H1 (cell line): ENCODE measurements around the gene SPTBN1. TPM values are rescaled to one million over a fixed set of nuclear protein-coding genes. Genes with fewer than 3 reads are reported as not detected.

Source experiments
- CTCF ChIA-PET: fragments of 300-600 bp; sonication (Branson Sonifier 250); formaldehyde crosslinking; loops from one replicate; lab custom pipeline; 2021; ENCODE audit not compliant: partially characterized antibody; lab: Charles Lee
- POLR2A ChIA-PET: fragments of 300-600 bp; sonication (Branson Sonifier 250); formaldehyde crosslinking; loops from one replicate; lab custom pipeline; 2021; ENCODE audit warnings: inconsistent platforms; ENCODE audit not compliant: partially characterized antibody; lab: Charles Lee
- DNase-seq, 2 experiments: peaks; one replicate each; pipeline versions ENCODE4 v3.0.0 to v3.0.0-alpha.2; 2010 to 2022; ENCODE audit warnings: low spot score in 2 of 2, low read depth in 1 of 2, mixed read lengths in 1 of 2
- FAIRE-seq: peaks from 2 replicates; lab custom pipeline; 2011; peaks lifted over from hg19 to GRCh38; lab: Jason Lieb, UNC
- H2AFZ ChIP-seq: 2 replicates; pipeline ENCODE4 v1.8.1; 2012; ENCODE audit warnings: low read length, inconsistent platforms
- H2AK5ac ChIP-seq: 2 replicates; pipeline ENCODE4 v1.6.1; 2013; ENCODE audit warnings: low read depth, low read length
- H2BK120ac ChIP-seq: replicated peaks from 2 replicates; pipeline ENCODE3; 2013; ENCODE audit warnings: low read depth, low read length, inconsistent platforms
- H2BK12ac ChIP-seq: 2 replicates; pipeline ENCODE4 v1.6.1; 2013; ENCODE audit warnings: low read depth, low read length
- H2BK15ac ChIP-seq: 2 replicates; pipeline ENCODE4 v1.6.1; 2013; ENCODE audit warnings: low read length
- H2BK20ac ChIP-seq: 2 replicates; pipeline ENCODE4 v1.6.1; 2013; ENCODE audit warnings: low read length
- H2BK5ac ChIP-seq: 2 replicates; pipeline ENCODE4 v1.6.1; 2013; ENCODE audit warnings: low read depth, low read length
- H3K14ac ChIP-seq: 2 replicates; pipeline ENCODE4 v1.6.1; 2013; ENCODE audit warnings: inconsistent platforms; ENCODE audit not compliant: insufficient read length
- H3K18ac ChIP-seq: 2 replicates; pipeline ENCODE4 v1.6.1; 2013; ENCODE audit warnings: low read length; ENCODE audit errors: extremely low read depth
- H3K23ac ChIP-seq: 2 replicates; pipeline ENCODE4 v1.6.1; 2013; ENCODE audit warnings: inconsistent platforms; ENCODE audit not compliant: insufficient read length
- H3K23me2 ChIP-seq: 2 replicates; pipeline ENCODE4 v1.6.1; 2013; ENCODE audit warnings: low read depth, low read length
- H3K27ac ChIP-seq: 2 replicates; pipeline ENCODE4 v1.6.1; 2011; ENCODE audit warnings: low read depth, low read length, inconsistent platforms
- H3K27me3 ChIP-seq, 4 experiments: replicated peaks in 1 of 4; 1 replicate in 1 of 4; 2 replicates in 3 of 4; pipeline versions ENCODE4 v1.6.1 to v1.8.1; 2011 to 2013; ENCODE audit warnings: low read length in 3 of 4, mild to moderate bottlenecking in 3 of 4, inconsistent platforms in 2 of 4, mixed read lengths in 2 of 4, moderate library complexity in 1 of 4; ENCODE audit not compliant: control insufficient read depth in 3 of 4, insufficient read depth in 3 of 4; ENCODE audit errors: extremely low read depth in 1 of 4
- H3K36me3 ChIP-seq, 4 experiments: 2 replicates each; pipeline versions ENCODE4 v1.6.1 to v1.8.1; 2011 to 2013; ENCODE audit warnings: mild to moderate bottlenecking in 4 of 4, low read length in 3 of 4, moderate library complexity in 2 of 4, control low read depth in 1 of 4, inconsistent platforms in 1 of 4; ENCODE audit not compliant: insufficient read depth in 4 of 4, control insufficient read depth in 2 of 4
- H3K4ac ChIP-seq: replicated peaks from 2 replicates; pipeline ENCODE3; 2013; ENCODE audit warnings: low read length, low read depth, mixed read lengths, inconsistent platforms; ENCODE audit not compliant: insufficient read length
- H3K4me1 ChIP-seq, 4 experiments: replicated peaks in 1 of 4; 1 replicate in 1 of 4; 2 replicates in 3 of 4; pipeline versions ENCODE4 v1.6.1 to v1.8.1; 2011 to 2013; ENCODE audit warnings: low read length in 3 of 4, inconsistent platforms in 2 of 4, mixed read lengths in 1 of 4; ENCODE audit not compliant: insufficient read depth in 4 of 4, control insufficient read depth in 3 of 4
- H3K4me2 ChIP-seq, 2 experiments: 2 replicates each; pipeline versions ENCODE4 v1.6.1 to v1.8.1; 2011 to 2013; ENCODE audit warnings: low read depth in 2 of 2, low read length in 2 of 2, control low read depth in 1 of 2, inconsistent platforms in 1 of 2, mild to moderate bottlenecking in 1 of 2; ENCODE audit not compliant: insufficient read depth in 1 of 2
- H3K4me3 ChIP-seq, 4 experiments: fragments of 200-600, 300-600 bp in 1 of 4; sonication (generic), shearing (Covaris generic), sonication (Bioruptor Twin) in 1 of 4; 2 replicates each; pipeline versions ENCODE4 v1.5.1 to v1.8.1; 2011 to 2016; ENCODE audit warnings: low read length in 4 of 4, low read depth in 3 of 4, control low read depth in 2 of 4, inconsistent platforms in 2 of 4, mild to moderate bottlenecking in 2 of 4, mixed read lengths in 1 of 4, moderate library complexity in 1 of 4; ENCODE audit not compliant: insufficient read depth in 2 of 4; ENCODE audit errors: extremely low read depth in 1 of 4
- H3K56ac ChIP-seq: replicated peaks from 2 replicates; pipeline ENCODE3; 2013; ENCODE audit warnings: low read depth, mild to moderate bottlenecking, mixed read lengths, low read length, inconsistent platforms; ENCODE audit not compliant: insufficient read length
- H3K79me1 ChIP-seq: 2 replicates; pipeline ENCODE4 v1.6.1; 2013; ENCODE audit warnings: low read depth, low read length, control low read depth
- H3K79me2 ChIP-seq, 2 experiments: 2 replicates each; pipeline versions ENCODE4 v1.6.1 to v1.8.1; 2012 to 2013; ENCODE audit warnings: low read length in 2 of 2, mild to moderate bottlenecking in 2 of 2, inconsistent platforms in 1 of 2; ENCODE audit not compliant: insufficient read depth in 2 of 2, control insufficient read depth in 1 of 2
- H3K9ac ChIP-seq, 4 experiments: replicated peaks in 1 of 4; 1 replicate in 1 of 4; 2 replicates in 3 of 4; pipeline versions ENCODE4 v1.6.1 to v1.8.1; 2011 to 2013; ENCODE audit warnings: low read depth in 3 of 4, low read length in 3 of 4, control low read depth in 2 of 4, mild to moderate bottlenecking in 2 of 4, moderate library complexity in 2 of 4, inconsistent platforms in 1 of 4; ENCODE audit errors: extremely low read depth in 1 of 4
- H3K9me3 ChIP-seq, 2 experiments: 2 replicates each; pipeline versions ENCODE4 v1.6.1 to v1.8.1; 2012 to 2013; ENCODE audit warnings: mild to moderate bottlenecking in 2 of 2, moderate library complexity in 2 of 2, control low read depth in 1 of 2, inconsistent platforms in 1 of 2, low read depth in 1 of 2, low read length in 1 of 2, mixed read lengths in 1 of 2; ENCODE audit not compliant: insufficient read depth in 2 of 2
- H4K20me1 ChIP-seq, 2 experiments: replicated peaks in 1 of 2; 2 replicates each; pipeline versions ENCODE3 to v1.8.1; 2011 to 2013; ENCODE audit warnings: inconsistent platforms in 2 of 2, low read length in 2 of 2, mild to moderate bottlenecking in 1 of 2; ENCODE audit not compliant: insufficient read depth in 2 of 2, control insufficient read depth in 1 of 2
- H4K5ac ChIP-seq: 2 replicates; pipeline ENCODE4 v1.6.1; 2013; ENCODE audit warnings: low read length, low read depth, mixed read lengths, inconsistent platforms; ENCODE audit not compliant: insufficient read length
- H4K8ac ChIP-seq: 2 replicates; pipeline ENCODE4 v1.8.0; 2013; ENCODE audit warnings: mild to moderate bottlenecking, moderate library complexity, low read length, inconsistent platforms; ENCODE audit not compliant: insufficient read depth; ENCODE audit errors: extremely low read depth
- H4K91ac ChIP-seq: replicated peaks from 2 replicates; pipeline ENCODE3; 2013; ENCODE audit warnings: low read length, mixed read lengths, inconsistent platforms; ENCODE audit not compliant: insufficient read length
- EGR1 ChIP-seq: IDR thresholded peaks from 2 replicates; pipeline ENCODE4 v1.6.1; 2011; ENCODE audit warnings: low read depth, low read length, borderline replicate concordance
- KDM1A ChIP-seq: fragments of 200-600, 300-600 bp; sonication (generic); IDR thresholded peaks from 2 replicates; pipeline ENCODE4 v1.7.1; 2016; ENCODE audit warnings: mild to moderate bottlenecking, low read length, borderline replicate concordance
- SP1 ChIP-seq: IDR thresholded peaks from 2 replicates; pipeline ENCODE4 v1.6.1; 2011; ENCODE audit warnings: low read depth, low read length
- TAF1 ChIP-seq: IDR thresholded peaks from 2 replicates; pipeline ENCODE4 v1.6.1; 2011; ENCODE audit warnings: mild to moderate bottlenecking, low read depth, low read length
- TAF7 ChIP-seq: optimal IDR thresholded peaks from 2 replicates; pipeline ENCODE3; 2011; ENCODE audit warnings: low read depth, mild to moderate bottlenecking, inconsistent platforms, low read length, moderate library complexity, borderline replicate concordance
- WGBS, 2 experiments: shearing (Covaris generic) in 1 of 2; methylation state at CpG; one replicate each; pipeline versions ENCODE4 v1.1.6 to v1.1.7; 2013 to 2015; ENCODE audit warnings: low lambda C conversion rate in 2 of 2, mixed read lengths in 2 of 2, inconsistent platforms in 1 of 2, low coverage in 1 of 2, missing lambda C conversion rate in 1 of 2; ENCODE audit not compliant: insufficient replicate concordance in 2 of 2, insufficient coverage in 1 of 2, insufficient read length in 1 of 2; ENCODE audit errors: extremely low coverage in 1 of 2, missing lambda C conversion rate in 1 of 2; 5-methylcytosine and 5-hydroxymethylcytosine counted together
- polyA plus RNA-seq, 7 experiments: library from polyadenylated mRNA; depleted of rRNA in 3 of 7; stranded (reverse) in 5 of 7; unstranded in 2 of 7; fragments of >200 nt in 5 of 7; fragments of 200-250 nt in 2 of 7; gene quantifications; 1 replicate in 5 of 7; 2 replicates in 1 of 7; 4 replicates in 1 of 7; pipeline versions ENCODE4 v1.2.1 to v1.2.3, GENCODE V29; 2011 to 2013; ENCODE audit warnings: missing spikeins in 2 of 7, mixed read lengths in 2 of 7
- total RNA-seq: library from RNA; stranded (reverse); fragmentation: NEBNext Ultra II Directional; extraction: Animal tissue kit (Norgen Biotek cat#: 25700); gene quantifications from 2 replicates; pipeline ENCODE4 v1.2.1, GENCODE V29; 2021

Gene SPTBN1
- total and polyA plus RNA-seq, 2 of the 8 experiments (the other 6 are each of a cell fraction or from before 2014, with no cell fraction given), result 31.8 to 180 TPM

DNA sequence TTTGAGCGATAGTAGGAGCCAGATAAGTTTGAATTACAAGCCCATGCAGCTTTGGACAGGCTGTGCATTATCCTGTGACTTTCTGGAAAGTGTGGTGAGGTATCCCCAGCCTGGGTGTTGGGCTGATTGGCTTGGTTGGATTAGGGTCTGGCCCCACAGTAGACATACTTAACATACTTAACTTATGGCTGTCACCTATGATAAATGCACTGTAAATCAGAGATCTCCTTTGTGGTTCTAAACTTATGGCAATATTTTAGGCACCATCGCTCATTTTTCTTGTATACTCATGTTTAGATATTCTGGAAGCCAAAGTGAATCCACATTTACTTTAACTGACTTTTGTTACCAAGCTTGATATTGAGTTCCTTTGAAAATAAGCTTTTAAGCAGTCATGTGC is 54.8 kb downstream of the SPTBN1 start:
- H3K4me3 ChIP-seq, result no peak overlapping the region
- no peak overlapping the region for H2BK12ac ChIP-seq
- H3K79me1 ChIP-seq, result no peaks in the 10 kb centered on the region
- POLR2A ChIA-PET, result no interaction called here
- CTCF ChIA-PET, result interaction anchor here (1.0 to 3.3 kb wide), 4 partner anchors 9 to 404 kb away, joined by 3 to 9 read pairs (median 4); no protein-coding TSS in a partner anchor
- peaks cover 0 to 7% (median 0%) of the 10 kb centered on the region in 4 experiments; a peak in 2 of 7 replicates for H3K4me1 ChIP-seq
- H3K9me3 ChIP-seq, result no peaks in the 10 kb centered on the region
- H3K9ac ChIP-seq, result no peak overlapping the region
- H3K23me2 ChIP-seq, result no peaks in the 10 kb centered on the region
- FAIRE-seq (no peak), DNase-seq (no peak)
- no peak overlapping the region for H3K23ac ChIP-seq
- no peak overlapping the region for H3K27ac ChIP-seq
- no peak overlapping the region for H2AFZ ChIP-seq
- no peaks in the 10 kb centered on the region for H3K27me3 ChIP-seq
- H2BK120ac ChIP-seq, result no peak overlapping the region
- H2BK5ac ChIP-seq, result no peak overlapping the region
- H2BK20ac ChIP-seq, result no peak overlapping the region
- H3K14ac ChIP-seq, result no peak overlapping the region
- 92% methylated on average over 2 of the region's 2 CpGs; no CpG with 5 or more reads in 1 of the 2 experiments for WGBS, 2 experiments
- no peak overlapping the region for H4K91ac ChIP-seq
- H3K79me2 ChIP-seq, result peaks cover 0 to 2% of the 10 kb centered on the region in 2 experiments; a peak in 1 of 4 replicates
- no peak overlapping the region for H2AK5ac ChIP-seq
- H3K36me3 ChIP-seq, result no peaks in the 10 kb centered on the region
- H2BK15ac ChIP-seq, result no peak overlapping the region
- H3K4ac ChIP-seq, result no peak overlapping the region
- H4K5ac ChIP-seq, result no peak overlapping the region
- no peak overlapping the region for H3K4me2 ChIP-seq
- H3K18ac ChIP-seq, result no peak overlapping the region
- H3K56ac ChIP-seq, result no peak overlapping the region
- H4K20me1 ChIP-seq, result no peaks in the 10 kb centered on the region
- H4K8ac ChIP-seq, result no peak overlapping the region
- no peak for TF ChIP-seq SP1
- no peak for TF ChIP-seq TAF1
- no peak for TF ChIP-seq TAF7
- no peak for TF ChIP-seq EGR1
- no peak for TF ChIP-seq KDM1A
